Measurements from ENCODE around the gene DNAH6.

DNAH6 gene

DNA sequence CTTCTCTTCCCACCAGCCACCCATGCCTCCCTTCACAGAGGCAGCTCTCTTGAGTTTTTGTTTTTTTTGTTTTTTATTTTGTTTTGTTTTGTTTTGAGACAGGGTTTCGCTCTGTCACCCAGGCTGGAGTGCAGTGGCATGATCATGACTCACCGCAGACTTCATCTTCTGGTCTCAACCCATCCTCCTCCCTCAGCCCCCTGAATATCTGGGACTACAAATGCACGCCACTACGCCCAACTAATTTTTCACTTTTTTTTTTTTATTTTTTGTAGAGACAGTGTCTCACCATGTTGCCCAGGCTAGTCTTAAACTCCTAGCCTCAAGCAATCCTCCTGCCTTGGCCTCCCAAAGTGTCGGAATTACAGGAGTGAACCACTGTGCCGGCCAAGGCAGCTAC lies 203.1 kb downstream of the DNAH6 start:
- Histone ChIP-seq H3K79me2 (ENCODE audit: insufficient read depth, low read length) (no peaks in the 10 kb centered on the region), H4K20me1 (ENCODE audit: low read depth, low read length) (no peaks in the 10 kb centered on the region), H3K27me3 (ENCODE audit: low read length) (no peaks in the 10 kb centered on the region), H2AFZ (ENCODE audit: low read depth, low read length, severe bottlenecking) (no peak overlapping the region), H3K4me3 (ENCODE audit: insufficient read depth, low read length, poor library complexity, severe bottlenecking) (no peak overlapping the region), H3K4me2 (ENCODE audit: low read depth, low read length, poor library complexity, severe bottlenecking) (no peak overlapping the region), H3K9me2 (replicated peaks; ENCODE audit: insufficient read depth, low read length) (no peaks in the 10 kb centered on the region), H3K36me3 (ENCODE audit: low read length) (no peaks in the 10 kb centered on the region), H3K27ac (ENCODE audit: low read depth, low read length) (no peak overlapping the region), H3K9me3 (ENCODE audit: insufficient read depth, low read length) (no peaks in the 10 kb centered on the region), H3K9ac (ENCODE audit: low read length) (no peak overlapping the region), H3F3A (ENCODE audit: insufficient read depth) (no peaks in the 10 kb centered on the region)
- no peak for TF ChIP-seq EZH2phosphoT487 (conservative IDR thresholded peaks at IDR 0.05; ENCODE audit: low read length)
- TF ChIP-seq, protein P1, sequence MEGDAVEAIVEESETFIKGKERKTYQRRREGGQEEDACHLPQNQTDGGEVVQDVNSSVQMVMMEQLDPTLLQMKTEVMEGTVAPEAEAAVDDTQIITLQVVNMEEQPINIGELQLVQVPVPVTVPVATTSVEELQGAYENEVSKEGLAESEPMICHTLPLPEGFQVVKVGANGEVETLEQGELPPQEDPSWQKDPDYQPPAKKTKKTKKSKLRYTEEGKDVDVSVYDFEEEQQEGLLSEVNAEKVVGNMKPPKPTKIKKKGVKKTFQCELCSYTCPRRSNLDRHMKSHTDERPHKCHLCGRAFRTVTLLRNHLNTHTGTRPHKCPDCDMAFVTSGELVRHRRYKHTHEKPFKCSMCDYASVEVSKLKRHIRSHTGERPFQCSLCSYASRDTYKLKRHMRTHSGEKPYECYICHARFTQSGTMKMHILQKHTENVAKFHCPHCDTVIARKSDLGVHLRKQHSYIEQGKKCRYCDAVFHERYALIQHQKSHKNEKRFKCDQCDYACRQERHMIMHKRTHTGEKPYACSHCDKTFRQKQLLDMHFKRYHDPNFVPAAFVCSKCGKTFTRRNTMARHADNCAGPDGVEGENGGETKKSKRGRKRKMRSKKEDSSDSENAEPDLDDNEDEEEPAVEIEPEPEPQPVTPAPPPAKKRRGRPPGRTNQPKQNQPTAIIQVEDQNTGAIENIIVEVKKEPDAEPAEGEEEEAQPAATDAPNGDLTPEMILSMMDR (IDR thresholded peaks at IDR 0.05; ENCODE audit: insufficient read depth, low read length, poor library complexity, severe bottlenecking), result no peak

DNA sequence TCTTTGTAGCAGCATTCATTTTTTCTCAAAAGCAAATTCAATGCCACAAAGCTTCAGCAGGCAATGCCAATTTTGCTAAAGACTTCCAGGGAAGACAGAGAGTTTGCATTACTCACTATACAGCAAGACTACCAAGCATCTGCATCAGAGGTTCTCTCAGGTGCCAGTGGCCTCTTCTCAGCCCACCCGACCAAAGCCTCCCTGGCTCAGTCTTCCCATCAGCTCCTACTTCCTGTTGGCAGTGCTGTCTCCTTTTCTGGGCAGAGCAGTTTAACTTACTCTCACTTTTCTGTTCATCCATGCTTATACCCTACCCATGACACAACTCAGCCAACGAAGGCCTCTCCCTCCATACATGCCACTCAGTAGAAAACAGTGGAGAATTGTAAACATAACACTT lies 207.5 kb downstream of the DNAH6 start:
- Histone ChIP-seq H3K4me2 (ENCODE audit: low read depth, low read length, poor library complexity, severe bottlenecking) (no peak overlapping the region), H3K9ac (ENCODE audit: low read length) (no peak overlapping the region), H3K27me3 (ENCODE audit: low read length) (no peaks in the 10 kb centered on the region), H3K79me2 (ENCODE audit: insufficient read depth, low read length) (no peaks in the 10 kb centered on the region), H2AFZ (ENCODE audit: low read depth, low read length, severe bottlenecking) (no peak overlapping the region), H3F3A (ENCODE audit: insufficient read depth) (no peaks in the 10 kb centered on the region), H4K20me1 (ENCODE audit: low read depth, low read length) (no peaks in the 10 kb centered on the region), H3K36me3 (ENCODE audit: low read length) (no peaks in the 10 kb centered on the region), H3K27ac (ENCODE audit: low read depth, low read length) (no peak overlapping the region), H3K4me3 (ENCODE audit: insufficient read depth, low read length, poor library complexity, severe bottlenecking) (no peak overlapping the region), H3K9me3 (ENCODE audit: insufficient read depth, low read length) (no peaks in the 10 kb centered on the region), H3K9me2 (replicated peaks; ENCODE audit: insufficient read depth, low read length) (no peaks in the 10 kb centered on the region)
- no peak for TF ChIP-seq EZH2phosphoT487 (conservative IDR thresholded peaks at IDR 0.05; ENCODE audit: low read length)
- TF ChIP-seq, protein P1 (IDR thresholded peaks at IDR 0.05; ENCODE audit: insufficient read depth, low read length, poor library complexity, severe bottlenecking), result no peak

DNA sequence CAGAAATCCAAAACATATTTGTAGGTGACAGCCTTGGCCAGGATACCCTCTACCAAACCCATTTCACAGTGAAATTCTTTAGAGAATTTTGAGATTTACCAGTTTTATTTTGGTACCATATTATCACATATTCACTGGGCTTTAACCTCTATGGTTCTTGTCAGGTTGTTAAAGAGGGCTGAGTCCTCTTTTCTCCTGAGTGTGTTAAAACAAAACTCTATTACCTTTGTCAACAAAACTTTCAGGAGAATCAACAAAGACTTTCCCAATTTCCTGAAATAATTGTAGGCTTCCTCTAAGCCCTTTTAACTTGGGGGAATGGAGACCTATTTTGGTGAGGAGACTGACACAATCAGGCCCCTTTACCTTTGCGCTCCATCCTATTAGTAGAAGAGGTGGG lies 209.4 kb downstream of the DNAH6 start:
- Histone ChIP-seq H4K20me1 (ENCODE audit: low read depth, low read length) (no peaks in the 10 kb centered on the region), H3F3A (ENCODE audit: insufficient read depth) (no peaks in the 10 kb centered on the region), H3K27ac (ENCODE audit: low read depth, low read length) (no peak overlapping the region), H3K36me3 (ENCODE audit: low read length) (no peaks in the 10 kb centered on the region), H3K4me2 (ENCODE audit: low read depth, low read length, poor library complexity, severe bottlenecking) (no peak overlapping the region), H3K9ac (ENCODE audit: low read length) (no peak overlapping the region), H3K9me3 (ENCODE audit: insufficient read depth, low read length) (no peaks in the 10 kb centered on the region), H3K4me3 (ENCODE audit: insufficient read depth, low read length, poor library complexity, severe bottlenecking) (no peak overlapping the region), H3K9me2 (replicated peaks; ENCODE audit: insufficient read depth, low read length) (no peaks in the 10 kb centered on the region), H3K27me3 (ENCODE audit: low read length) (no peaks in the 10 kb centered on the region), H3K79me2 (ENCODE audit: insufficient read depth, low read length) (no peaks in the 10 kb centered on the region), H2AFZ (ENCODE audit: low read depth, low read length, severe bottlenecking) (no peak overlapping the region)
- TF ChIP-seq, protein P1 (IDR thresholded peaks at IDR 0.05; ENCODE audit: insufficient read depth, low read length, poor library complexity, severe bottlenecking), result no peak
- TF ChIP-seq EZH2phosphoT487 (conservative IDR thresholded peaks at IDR 0.05; ENCODE audit: low read length), result no peak
